LNCaP clone FGC (cell line): Measurements from ENCODE around the gene COL15A1.

Source experiments
- DNase-seq: peaks from one replicate; pipeline ENCODE4 v3.0.0-alpha.2; 2011; ENCODE audit warnings: low read depth
- H3K4me3 ChIP-seq: 2 replicates; pipeline ENCODE4 v1.5.1; 2011; ENCODE audit warnings: mild to moderate bottlenecking, low read depth, low read length, control low read depth
- TF ChIP-seq, protein P1 (sequence below): IDR thresholded peaks from 2 replicates; pipeline ENCODE4 v1.5.1; 2012; ENCODE audit warnings: mild to moderate bottlenecking; ENCODE audit not compliant: control insufficient read depth, insufficient read depth; ENCODE audit errors: extremely low read depth

Gene COL15A1

DNA sequence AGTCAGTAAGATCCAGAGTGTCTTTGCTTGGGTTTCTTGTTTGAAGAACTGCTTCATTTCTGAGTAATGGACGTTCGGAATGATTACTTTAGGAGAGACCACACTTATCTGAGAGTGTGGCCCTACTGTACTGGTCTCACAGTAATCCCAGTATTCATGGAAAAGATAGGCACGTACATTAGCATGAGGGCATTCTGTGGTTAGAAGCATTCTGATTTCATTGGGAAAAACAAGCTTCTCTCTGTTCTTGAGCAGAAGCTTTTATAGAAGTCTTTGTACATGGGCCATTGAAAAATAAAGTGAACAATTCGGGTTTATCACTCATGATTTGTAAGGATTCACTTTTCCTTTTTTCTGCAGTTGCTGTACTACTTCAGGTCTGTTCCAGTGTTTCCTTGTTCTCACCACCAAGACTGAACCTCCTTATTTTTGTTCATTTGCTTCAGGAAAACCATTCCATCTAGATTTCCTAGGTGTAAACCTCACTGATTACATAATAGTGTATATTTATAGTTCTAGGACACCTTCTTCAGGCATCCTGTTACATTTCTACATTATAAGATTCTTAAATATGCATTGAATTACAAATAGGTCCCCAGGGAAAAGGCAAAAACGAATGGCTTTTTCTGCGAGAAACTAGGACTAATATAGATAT is 171.3 kb downstream of the COL15A1 start:
- TF ChIP-seq, protein P1, sequence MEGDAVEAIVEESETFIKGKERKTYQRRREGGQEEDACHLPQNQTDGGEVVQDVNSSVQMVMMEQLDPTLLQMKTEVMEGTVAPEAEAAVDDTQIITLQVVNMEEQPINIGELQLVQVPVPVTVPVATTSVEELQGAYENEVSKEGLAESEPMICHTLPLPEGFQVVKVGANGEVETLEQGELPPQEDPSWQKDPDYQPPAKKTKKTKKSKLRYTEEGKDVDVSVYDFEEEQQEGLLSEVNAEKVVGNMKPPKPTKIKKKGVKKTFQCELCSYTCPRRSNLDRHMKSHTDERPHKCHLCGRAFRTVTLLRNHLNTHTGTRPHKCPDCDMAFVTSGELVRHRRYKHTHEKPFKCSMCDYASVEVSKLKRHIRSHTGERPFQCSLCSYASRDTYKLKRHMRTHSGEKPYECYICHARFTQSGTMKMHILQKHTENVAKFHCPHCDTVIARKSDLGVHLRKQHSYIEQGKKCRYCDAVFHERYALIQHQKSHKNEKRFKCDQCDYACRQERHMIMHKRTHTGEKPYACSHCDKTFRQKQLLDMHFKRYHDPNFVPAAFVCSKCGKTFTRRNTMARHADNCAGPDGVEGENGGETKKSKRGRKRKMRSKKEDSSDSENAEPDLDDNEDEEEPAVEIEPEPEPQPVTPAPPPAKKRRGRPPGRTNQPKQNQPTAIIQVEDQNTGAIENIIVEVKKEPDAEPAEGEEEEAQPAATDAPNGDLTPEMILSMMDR = no peak
- DNase-seq = no peak
- H3K4me3 ChIP-seq = no peak overlapping the region

DNA sequence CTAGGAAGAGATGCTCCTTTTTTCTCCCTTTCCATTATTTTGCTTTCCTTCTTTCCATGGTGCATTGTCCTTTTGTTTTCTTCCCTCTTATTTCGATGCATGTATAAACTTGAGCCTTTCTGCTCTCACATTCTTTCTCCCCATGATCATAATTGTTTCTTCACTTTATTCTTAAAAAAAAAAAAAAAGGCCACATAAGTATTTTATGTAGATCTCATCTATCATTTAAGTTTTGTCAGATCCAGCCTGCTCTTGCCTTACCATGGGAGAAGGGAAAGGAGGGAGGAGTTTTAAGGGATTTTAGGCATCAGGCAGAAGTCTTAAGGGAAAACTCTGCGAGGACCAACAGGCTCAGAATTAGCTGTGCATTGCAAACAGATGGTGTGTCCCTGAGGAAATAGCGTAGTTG is 172.3 kb downstream of the COL15A1 start:
- H3K4me3 ChIP-seq = no peak overlapping the region
- TF ChIP-seq, protein P1 = no peak
- no peak for DNase-seq

DNA sequence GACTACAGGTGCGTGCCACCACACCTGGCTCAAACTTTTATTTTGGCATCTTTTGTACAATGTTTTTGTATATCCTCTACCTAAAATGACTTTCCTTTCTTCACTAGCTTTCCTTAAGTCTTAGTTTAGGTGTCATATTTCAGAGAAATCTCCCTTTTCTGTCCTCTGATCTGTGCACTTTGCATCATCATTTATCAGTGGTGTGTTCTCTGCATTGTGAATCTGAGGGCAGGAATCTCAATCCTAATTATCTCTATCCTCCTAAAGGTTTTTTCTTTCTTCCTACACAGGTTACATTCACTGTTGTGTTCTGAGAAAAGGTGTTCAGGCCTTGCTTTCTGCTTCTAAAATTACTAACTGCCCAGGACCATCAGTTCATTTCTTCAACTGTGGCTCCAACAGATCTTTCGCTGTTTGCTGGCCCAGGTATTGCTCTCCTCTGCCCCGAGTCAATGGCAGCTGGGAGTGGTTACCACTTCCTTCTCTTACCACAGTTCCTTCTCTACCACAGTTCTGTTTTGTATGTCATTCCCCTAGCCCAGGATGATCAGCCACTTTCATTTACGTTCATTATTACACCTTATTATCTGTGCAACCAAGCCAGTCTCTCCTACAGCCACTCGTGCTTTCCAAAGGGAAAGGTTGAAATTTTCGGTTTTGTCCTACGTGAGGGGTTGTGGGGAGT is 175.2 kb downstream of the COL15A1 start:
- TF ChIP-seq, protein P1 = no peak
- DNase-seq = no peak
- no peak overlapping the region for H3K4me3 ChIP-seq

DNA sequence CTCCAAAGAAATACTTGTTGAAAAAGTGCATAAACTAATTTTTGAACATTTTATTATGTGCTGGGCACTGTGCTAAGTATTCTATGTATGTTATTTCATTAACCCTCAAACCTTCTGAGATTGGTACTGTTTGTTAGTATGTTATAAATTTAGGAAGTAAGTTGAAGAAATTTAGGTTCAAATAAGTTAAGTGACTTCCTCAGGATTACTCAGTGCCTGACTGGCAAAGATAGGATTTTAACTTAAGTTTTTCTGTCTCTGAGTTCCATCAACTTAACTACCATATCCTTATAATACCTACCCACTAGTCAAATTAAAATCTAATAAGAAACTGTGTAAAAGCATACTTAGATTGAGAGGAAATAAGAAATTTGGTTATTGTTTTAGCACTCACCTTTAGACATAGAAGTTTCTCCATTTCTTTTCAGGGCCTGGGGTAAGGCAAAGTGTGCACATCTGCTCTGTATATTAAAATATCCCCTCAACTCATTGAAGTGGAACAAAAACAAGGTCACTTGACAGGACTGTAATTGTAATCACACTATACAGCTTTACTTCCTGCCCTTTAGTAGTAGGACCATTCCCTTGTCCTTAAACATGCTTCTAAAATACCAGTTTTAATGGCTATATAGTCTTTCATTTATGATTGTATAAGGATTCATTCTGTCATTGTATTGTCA is 176.4 kb downstream of the COL15A1 start:
- DNase-seq = no peak
- no peak overlapping the region for H3K4me3 ChIP-seq
- TF ChIP-seq, protein P1 = no peak
